GM12878 (cell line): ENCODE measurements around the gene BRINP3. TPM values are rescaled to one million over a fixed set of nuclear protein-coding genes. Genes with fewer than 3 reads are reported as not detected.

Experiments used
- ATAC-seq: fragments of 200-7000 bp; cut with Tn5 transposase; 3 replicates; pipeline ENCODE4 v1.9.1; 2020; ENCODE audit warnings: mild to moderate bottlenecking, moderate library complexity
- Bru-seq: library from RNA; stranded (reverse); fragments of 400-500 nt; gene quantifications from one replicate; lab custom pipeline; 2021; lab: Mats Ljungman, UMichigan
- BruChase-seq, 2 experiments: library from RNA; stranded (reverse); fragments of 400-500 nt; gene quantifications; one replicate each; lab custom pipeline; 2021; lab: Mats Ljungman, UMichigan
- BruUV-seq: library from RNA; stranded (reverse); fragments of 400-500 nt; replicated peaks from 2 replicates; lab custom pipeline; 2021; lab: Mats Ljungman, UMichigan
- CTCF ChIA-PET: fragments of 300-600 bp; sonication (Branson Sonifier 250); formaldehyde crosslinking; extraction: SDS; loops from one replicate; lab custom pipeline; 2021; ENCODE audit warnings: inconsistent platforms; lab: Yijun Ruan, JAX
- POLR2A ChIA-PET: fragments of 350-600 bp; formaldehyde crosslinking; extraction: SDS; loops from one replicate; lab custom pipeline; 2021; ENCODE audit warnings: inconsistent platforms; lab: Charles Lee
- RAD21 ChIA-PET: fragments of 300-600 bp; sonication (Branson Sonifier 250); formaldehyde crosslinking; loops from one replicate; lab custom pipeline; 2023; ENCODE audit warnings: antibody characterized with exemption; ENCODE audit not compliant: unreplicated experiment; lab: Charles Lee
- SMC1A ChIA-PET: fragments of 300-600 bp; sonication (Branson Sonifier 250); formaldehyde crosslinking; loops from one replicate; lab custom pipeline; 2023; ENCODE audit not compliant: unreplicated experiment, uncharacterized antibody; lab: Charles Lee
- DNase-seq: peaks from one replicate; pipeline ENCODE4 v3.0.0-alpha.2; 2011; ENCODE audit warnings: low read depth, low spot score
- FAIRE-seq: peaks from 3 replicates; lab custom pipeline; 2011; peaks lifted over from hg19 to GRCh38; lab: Jason Lieb, UNC
- H2AFZ ChIP-seq: 2 replicates; pipeline ENCODE4 v1.6.0; 2011; ENCODE audit warnings: low read depth, low read length, control low read depth; ENCODE audit not compliant: control insufficient read depth
- H3K27ac ChIP-seq: 2 replicates; pipeline ENCODE4 v1.5.1; 2011; ENCODE audit warnings: control low read depth; ENCODE audit not compliant: control insufficient read depth, insufficient read depth
- H3K27me3 ChIP-seq, 2 experiments: replicated peaks in 1 of 2; 2 replicates each; pipeline versions ENCODE4 v1.6.0 to v1.6.1; 2011; ENCODE audit warnings: low read length in 1 of 2; ENCODE audit not compliant: control insufficient read depth in 2 of 2, insufficient read depth in 2 of 2
- H3K36me3 ChIP-seq, 2 experiments: 2 replicates each; pipeline ENCODE4 v1.5.1; 2011; ENCODE audit warnings: low read length in 1 of 2; ENCODE audit not compliant: control insufficient read depth in 2 of 2, insufficient read depth in 2 of 2
- H3K4me1 ChIP-seq: 2 replicates; pipeline ENCODE4 v1.6.1; 2011; ENCODE audit warnings: mild to moderate bottlenecking, low read length, moderate library complexity, mixed read lengths; ENCODE audit not compliant: control insufficient read depth, insufficient read depth
- H3K4me2 ChIP-seq: 2 replicates; pipeline ENCODE4 v1.6.0; 2011; ENCODE audit warnings: control low read depth; ENCODE audit not compliant: control insufficient read depth, insufficient read depth
- H3K4me3 ChIP-seq: fragments of 200-600 bp; sonication (generic); 2 replicates; pipeline ENCODE4 v1.5.1; 2016
- H3K79me2 ChIP-seq: 2 replicates; pipeline ENCODE4 v1.6.0; 2011; ENCODE audit warnings: low read length; ENCODE audit not compliant: control insufficient read depth, insufficient read depth
- H3K9ac ChIP-seq: 2 replicates; pipeline ENCODE4 v1.8.0; 2011; ENCODE audit warnings: low read length, control low read depth, mixed read lengths; ENCODE audit not compliant: control insufficient read depth, insufficient read depth
- H3K9me3 ChIP-seq: replicated peaks from 3 replicates; pipeline ENCODE4 v1.5.1; 2011; ENCODE audit warnings: mild to moderate bottlenecking, low read length; ENCODE audit not compliant: control insufficient read depth, insufficient read depth
- H4K20me1 ChIP-seq: 2 replicates; pipeline ENCODE4 v1.6.0; 2011; ENCODE audit not compliant: control insufficient read depth, insufficient read depth
- BMI1 ChIP-seq: fragments of 450-650 bp; IDR thresholded peaks from 2 replicates; pipeline ENCODE4 v1.6.1; 2016; ENCODE audit warnings: mild to moderate bottlenecking, moderate library complexity, borderline replicate concordance
- FOS ChIP-seq: IDR thresholded peaks from 3 replicates; pipeline ENCODE4 v1.6.1; 2011; ENCODE audit warnings: borderline replicate concordance; ENCODE audit not compliant: insufficient read length; ENCODE audit errors: extremely low read depth
- FOXK2 ChIP-seq: fragments of 450-650 bp; IDR thresholded peaks from 2 replicates; pipeline ENCODE4 v1.6.1; 2017; ENCODE audit warnings: mild to moderate bottlenecking, moderate library complexity
- GATAD2B ChIP-seq: fragments of 450-650 bp; conservative IDR thresholded peaks from 2 replicates; pipeline ENCODE4 v1.6.1; 2017; ENCODE audit warnings: low read depth, mild to moderate bottlenecking, moderate library complexity
- HCFC1 ChIP-seq: fragments of 150-350 bp; IDR thresholded peaks from 2 replicates; pipeline ENCODE4 v1.6.1; 2014; ENCODE audit warnings: low read length
- STAT1 ChIP-seq: fragments of 450-650 bp; conservative IDR thresholded peaks from 2 replicates; pipeline ENCODE4 v1.6.1; 2014; ENCODE audit warnings: antibody characterized with exemption, mild to moderate bottlenecking
- WGBS: methylation state at CpG from one replicate; pipeline ENCODE4 v1.1.6; 2016; ENCODE audit warnings: low lambda C conversion rate; ENCODE audit not compliant: insufficient replicate concordance, insufficient coverage; ENCODE audit errors: missing lambda C conversion rate; 5-methylcytosine and 5-hydroxymethylcytosine counted together
- in situ Hi-C: fragments of 300-500 bp; cut with MboI; formaldehyde crosslinking; loops from 9 replicates; pipeline ENCODE4 v1.14.3; 2018; ENCODE audit warnings: mixed read lengths
- intact Hi-C: fragments of 100-400 bp; cut with micrococcal nuclease; formaldehyde crosslinking; loops from one replicate; pipeline ENCODE4 v1.14.2; 2022; ENCODE audit not compliant: unreplicated experiment
- long read RNA-seq, 2 experiments: library from polyadenylated mRNA; unstranded; transcript quantifications; one replicate each; pipeline ENCODE4 v2.0.0, GENCODE V29; 2019 to 2020
- polyA minus RNA-seq, 3 experiments: library from RNA; depleted of rRNA, polyadenylated mRNA; stranded (reverse); fragments of >200 nt; gene quantifications; 2 replicates each; pipeline ENCODE4 v1.2.3, GENCODE V29; 2011
- polyA plus RNA-seq, 11 experiments: library from polyadenylated mRNA; depleted of rRNA in 4 of 11; unstranded in 6 of 11; stranded (reverse) in 5 of 11; fragments of >200 nt; fragmentation: Nextera tagmentation in 4 of 11; fragmentation: Illumina TruSeq in 1 of 11; extraction: Ambion mirVana in 4 of 11; extraction: Trizol in 1 of 11; gene quantifications; 1 replicate in 1 of 11; 2 replicates in 10 of 11; pipeline versions ENCODE4 v1.2.1 to v1.2.3, GENCODE V29; 2011 to 2016; ENCODE audit warnings: inconsistent platforms in 2 of 11, missing spikeins in 2 of 11, low read depth in 1 of 11
- total RNA-seq, 4 experiments: library from RNA; depleted of rRNA in 3 of 4; stranded (reverse); fragments of >200 nt in 3 of 4; fragmentation: Illumina TruSeq in 1 of 4; extraction: Trizol in 1 of 4; gene quantifications; 2 replicates each; pipeline versions ENCODE4 v1.2.1 to v1.2.3, GENCODE V29; 2013 to 2021
- TF ChIP-seq, protein P1 (sequence below): fragments of 450-650 bp; IDR thresholded peaks from 2 replicates; pipeline ENCODE4 v1.6.1; 2017; ENCODE audit warnings: mild to moderate bottlenecking, moderate library complexity

BRINP3 gene
- not detected in 2 replicates for total RNA-seq (2013; cell fraction: nucleolus; rRNA removed)
- total RNA-seq (2014; rRNA removed): under 0.01 TPM in 1 of 2 replicates, not detected in the other
- not detected in 2 replicates for total RNA-seq (2014; rRNA removed; fragmentation: Illumina TruSeq; extraction: Trizol)
- total RNA-seq (2021): not detected in 2 replicates
- not detected for polyA plus RNA-seq (2011; ENCODE audit: low read depth)
- polyA plus RNA-seq (2011; rRNA removed): not detected in 2 replicates
- polyA plus RNA-seq (2011; cell fraction: cytosol; rRNA removed): not detected in 2 replicates
- not detected in 2 replicates for polyA plus RNA-seq (2011; cell fraction: nucleus; rRNA removed)
- not detected in 2 replicates for polyA plus RNA-seq (2012)
- polyA plus RNA-seq (2014; fragmentation: Illumina TruSeq; extraction: Trizol): not detected in 2 replicates
- not detected for polyA plus RNA-seq (2014; fragmentation: Nextera tagmentation; extraction: Ambion mirVana)
- not detected in 2 replicates for polyA plus RNA-seq (2014; rRNA removed)
- polyA plus RNA-seq (2016; fragmentation: Nextera tagmentation; extraction: Ambion mirVana): not detected
- polyA minus RNA-seq (2011; rRNA and poly(A)+ RNA removed): not detected in 2 replicates
- not detected in 2 replicates for polyA minus RNA-seq (2011; cell fraction: cytosol; rRNA and poly(A)+ RNA removed)
- not detected in 2 replicates for polyA minus RNA-seq (2011; cell fraction: nucleus; rRNA and poly(A)+ RNA removed)
- percentile 0 among the genes with signal in this experiment for Bru-seq, nascent RNA
- BruChase-seq, experiment 1, labeled RNA remaining after a 6-hour chase: not detected
- BruChase-seq, experiment 2, labeled RNA remaining after a 2-hour chase: not detected
- long read RNA-seq, experiment 1: 0 reads
- long read RNA-seq, experiment 2, partial matches to known transcripts: 0 of 2 reads
- long read RNA-seq, experiment 2, other reads (novel, unspliced or antisense): 2 of 2 reads

DNA sequence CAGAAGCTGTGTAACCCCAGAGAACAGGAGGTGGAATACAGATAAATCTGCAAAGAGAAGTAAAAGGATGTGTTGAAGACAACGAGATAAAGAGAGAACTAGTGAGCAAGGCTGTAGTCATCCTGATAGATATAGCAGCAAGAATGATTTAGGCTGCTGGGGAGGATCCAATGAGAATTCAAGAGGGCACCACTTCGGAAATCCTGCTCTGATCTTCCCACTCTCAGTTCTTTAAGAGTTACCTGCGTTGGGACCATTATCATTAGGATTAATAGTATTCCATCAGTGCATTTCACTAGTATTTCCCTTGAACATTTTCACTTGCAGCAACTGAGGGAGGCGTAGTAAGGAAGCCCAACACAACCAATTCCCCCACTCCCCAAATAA is at the start of gene BRINP3:
TSS of gene BRINP3 (minus strand) at position 103 of the 387 bp plus-strand sequence.
- FAIRE-seq: no peak
- intact Hi-C loops: no loop called here

More for the DNA sequence above, at the start of gene BRINP3:
- H3K79me2 ChIP-seq: no peaks in the 10 kb centered on the region
- no peaks in the 10 kb centered on the region for H3K4me1 ChIP-seq
- peaks cover 2 to 8% of the 10 kb centered on the region in 2 experiments for H3K27me3 ChIP-seq
- SMC1A ChIA-PET: no interaction called here
- H3K4me2 ChIP-seq: no peak within 1 kb of the TSS
- CTCF ChIA-PET: no interaction called here
- TF ChIP-seq, protein P1, sequence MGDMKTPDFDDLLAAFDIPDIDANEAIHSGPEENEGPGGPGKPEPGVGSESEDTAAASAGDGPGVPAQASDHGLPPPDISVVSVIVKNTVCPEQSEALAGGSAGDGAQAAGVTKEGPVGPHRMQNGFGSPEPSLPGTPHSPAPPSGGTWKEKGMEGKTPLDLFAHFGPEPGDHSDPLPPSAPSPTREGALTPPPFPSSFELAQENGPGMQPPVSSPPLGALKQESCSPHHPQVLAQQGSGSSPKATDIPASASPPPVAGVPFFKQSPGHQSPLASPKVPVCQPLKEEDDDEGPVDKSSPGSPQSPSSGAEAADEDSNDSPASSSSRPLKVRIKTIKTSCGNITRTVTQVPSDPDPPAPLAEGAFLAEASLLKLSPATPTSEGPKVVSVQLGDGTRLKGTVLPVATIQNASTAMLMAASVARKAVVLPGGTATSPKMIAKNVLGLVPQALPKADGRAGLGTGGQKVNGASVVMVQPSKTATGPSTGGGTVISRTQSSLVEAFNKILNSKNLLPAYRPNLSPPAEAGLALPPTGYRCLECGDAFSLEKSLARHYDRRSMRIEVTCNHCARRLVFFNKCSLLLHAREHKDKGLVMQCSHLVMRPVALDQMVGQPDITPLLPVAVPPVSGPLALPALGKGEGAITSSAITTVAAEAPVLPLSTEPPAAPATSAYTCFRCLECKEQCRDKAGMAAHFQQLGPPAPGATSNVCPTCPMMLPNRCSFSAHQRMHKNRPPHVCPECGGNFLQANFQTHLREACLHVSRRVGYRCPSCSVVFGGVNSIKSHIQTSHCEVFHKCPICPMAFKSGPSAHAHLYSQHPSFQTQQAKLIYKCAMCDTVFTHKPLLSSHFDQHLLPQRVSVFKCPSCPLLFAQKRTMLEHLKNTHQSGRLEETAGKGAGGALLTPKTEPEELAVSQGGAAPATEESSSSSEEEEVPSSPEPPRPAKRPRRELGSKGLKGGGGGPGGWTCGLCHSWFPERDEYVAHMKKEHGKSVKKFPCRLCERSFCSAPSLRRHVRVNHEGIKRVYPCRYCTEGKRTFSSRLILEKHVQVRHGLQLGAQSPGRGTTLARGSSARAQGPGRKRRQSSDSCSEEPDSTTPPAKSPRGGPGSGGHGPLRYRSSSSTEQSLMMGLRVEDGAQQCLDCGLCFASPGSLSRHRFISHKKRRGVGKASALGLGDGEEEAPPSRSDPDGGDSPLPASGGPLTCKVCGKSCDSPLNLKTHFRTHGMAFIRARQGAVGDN: no peak
- TF ChIP-seq HCFC1: no peak
- TF ChIP-seq STAT1: no peak
- no peak for TF ChIP-seq FOXK2
- TF ChIP-seq FOS: no peak
- TF ChIP-seq GATAD2B: no peak
- no peak for TF ChIP-seq BMI1
- H3K9ac ChIP-seq: no peak within 1 kb of the TSS
- no peaks in the 10 kb centered on the region for H4K20me1 ChIP-seq
- BruUV-seq: no TSS peak
- in situ Hi-C loops: no loop called here
- H3K4me3 ChIP-seq: no peak within 1 kb of the TSS
- POLR2A ChIA-PET: no interaction called here
- H3K27ac ChIP-seq: no peak within 1 kb of the TSS
- H3K9me3 ChIP-seq: no peaks in the 10 kb centered on the region
- H3K36me3 ChIP-seq: no peaks in the 10 kb centered on the region
- DNase-seq: no peak
- 4% methylated on average over 4 of the region's 4 CpGs for WGBS
- RAD21 ChIA-PET: no interaction called here
- H2AFZ ChIP-seq: no peak within 1 kb of the TSS
- ATAC-seq: no peak
